HG02981 (cell line): ENCODE measurements around the gene DNAJC5.
"Not testable (repeated sequence)": the region's sequence is repeated elsewhere in the genome, so short reads cannot be mapped to it uniquely, and the experiment has no call there.

Experiments used
- ATAC-seq: cut with Tn5 transposase; IDR thresholded peaks from one replicate; pipeline ENCODE4 v1.9.1; 2021; ENCODE audit warnings: mild to moderate bottlenecking, moderate library complexity; ENCODE audit not compliant: unreplicated experiment

DNAJC5 gene

GRCh38 chr20:63966172-63966943 lies 71.4 kb downstream of the DNAJC5 start:
- ATAC-seq: no peak

- ATAC-seq: no peak
Observed at GRCh38 chr20:63966944-63967322, 72.0 kb downstream of the DNAJC5 start.

GRCh38 chr20:63967330-63968135 lies 72.6 kb downstream of the DNAJC5 start:
- no peak for ATAC-seq

GRCh38 chr20:63968136-63968927 lies 73.4 kb downstream of the DNAJC5 start:
- ATAC-seq: no peak

- ATAC-seq: no peak
Observed at GRCh38 chr20:63968928-63969760, 74.2 kb downstream of the DNAJC5 start.

- no peak for ATAC-seq
Observed at GRCh38 chr20:63969838-63970713, 75.2 kb downstream of the DNAJC5 start, which contains the start of gene ZNF512B. ZNF512B (minus strand) TSS chr20:63969930; CDS start chr20:63967950, 1,980 bp downstream.

GRCh38 chr20:63970714-63971431 lies 75.9 kb downstream of the DNAJC5 start:
- no peak for ATAC-seq

- not testable (repeated sequence) for ATAC-seq
Observed at GRCh38 chr20:63971960-63972311, 77.0 kb downstream of the DNAJC5 start.

GRCh38 chr20:63972312-63973159 lies 77.6 kb downstream of the DNAJC5 start:
- ATAC-seq: no peak

GRCh38 chr20:63973160-63973479 lies 78.2 kb downstream of the DNAJC5 start:
- no peak for ATAC-seq

GRCh38 chr20:63973636-63974401 lies 78.9 kb downstream of the DNAJC5 start:
- no peak for ATAC-seq

GRCh38 chr20:63974402-63975200 lies 79.7 kb downstream of the DNAJC5 start:
- ATAC-seq: no peak

- ATAC-seq: not testable (repeated sequence)
Observed at GRCh38 chr20:63976511-63976910, 81.6 kb downstream of the DNAJC5 start.

GRCh38 chr20:63976980-63977738 lies 82.2 kb downstream of the DNAJC5 start:
- no peak for ATAC-seq

- no peak for ATAC-seq
Observed at GRCh38 chr20:63977739-63978276, 82.9 kb downstream of the DNAJC5 start.
